ENCODE results near the gene ROBO1. TPM values are rescaled to one million over a fixed set of nuclear protein-coding genes. Genes with fewer than 3 reads are reported as not detected.

Gene ROBO1
- total RNA-seq, 2 experiments from 2014 or later: 8.6 to 9.0 TPM

- Mint-ChIP-seq H3K4me3 (no peak overlapping the region), H3K4me1 (ENCODE audit: low read depth) (peaks cover 11% of the 10 kb centered on the region), H3K27ac (no peak overlapping the region), H3K27me3 (no peaks in the 10 kb centered on the region), H3K36me3 (ENCODE audit: low read depth) (no peaks in the 10 kb centered on the region), H3K9me3 (peaks cover 6% of the 10 kb centered on the region)
- ChIA-PET POLR2A (no interaction called here), CTCF (no interaction called here)
- DNase-seq (no peak), ATAC-seq (no peak)
- intact Hi-C loops (cut with micrococcal nuclease): no loop called here
- TF ChIP-seq CTCF (IDR thresholded peaks at IDR 0.05): no peak
Measured at GRCh38 chr3:78708565-78709073, 1059.2 kb downstream of the ROBO1 start.

DNA sequence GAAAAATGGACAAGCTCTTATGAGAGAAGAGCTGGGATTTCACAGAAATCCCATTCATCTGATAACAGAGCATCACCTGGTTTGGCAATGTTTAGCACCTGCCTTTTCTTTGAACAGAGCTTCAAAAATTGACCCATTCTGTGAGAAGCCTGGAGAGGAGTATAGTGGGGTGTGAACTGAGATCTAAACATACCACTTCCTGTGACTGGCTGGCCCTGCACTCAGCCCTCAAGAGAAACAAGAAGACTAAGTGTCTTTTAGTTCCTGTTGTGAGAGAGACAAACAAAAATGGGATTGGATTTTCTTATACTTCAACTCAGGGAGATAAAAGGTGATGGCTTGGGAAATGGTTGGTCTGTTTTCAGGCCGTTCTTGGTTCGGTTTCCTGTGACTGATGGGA is 1060.2 kb downstream of the ROBO1 start:
- ATAC-seq: peak; percentile 62
- intact Hi-C loops (cut with micrococcal nuclease): no loop called here
- H3K27ac Mint-ChIP-seq: peak overlapping the region; percentile 23

GRCh38 chr3:78706906-78707523 is 1060.8 kb downstream of the ROBO1 start:
- Mint-ChIP-seq H3K4me3 (no peak overlapping the region), H3K4me1 (ENCODE audit: low read depth) (peaks cover 10% of the 10 kb centered on the region), H3K9me3 (peaks cover 6% of the 10 kb centered on the region), H3K27ac (no peak overlapping the region), H3K36me3 (ENCODE audit: low read depth) (no peaks in the 10 kb centered on the region), H3K27me3 (no peaks in the 10 kb centered on the region)
- ATAC-seq (no peak), DNase-seq (no peak)
- intact Hi-C loops (cut with micrococcal nuclease): no loop called here
- CTCF ChIA-PET: no interaction called here
- TF ChIP-seq CTCF (IDR thresholded peaks at IDR 0.05): no peak
- POLR2A ChIA-PET: interaction anchor here (0.7 kb wide), 1 partner anchor 22 kb away, joined by 3 read pairs; no protein-coding TSS in a partner anchor

More for the DNA sequence above, 1060.2 kb downstream of the ROBO1 start:
- H3K4me1 Mint-ChIP-seq (ENCODE audit: low read depth): peaks cover 10% of the 10 kb centered on the region
- ChIA-PET POLR2A (interaction anchor here (0.7 kb wide), 1 partner anchor 23 kb away, joined by 3 read pairs; no protein-coding TSS in a partner anchor), CTCF (no interaction called here)
- peak; percentile 7 for DNase-seq
- no peaks in the 10 kb centered on the region for H3K27me3 Mint-ChIP-seq
- peaks cover 6% of the 10 kb centered on the region for H3K9me3 Mint-ChIP-seq
- H3K4me3 Mint-ChIP-seq: no peak overlapping the region
- no peaks in the 10 kb centered on the region for H3K36me3 Mint-ChIP-seq (ENCODE audit: low read depth)
- TF ChIP-seq CTCF (IDR thresholded peaks at IDR 0.05): no peak

DNA sequence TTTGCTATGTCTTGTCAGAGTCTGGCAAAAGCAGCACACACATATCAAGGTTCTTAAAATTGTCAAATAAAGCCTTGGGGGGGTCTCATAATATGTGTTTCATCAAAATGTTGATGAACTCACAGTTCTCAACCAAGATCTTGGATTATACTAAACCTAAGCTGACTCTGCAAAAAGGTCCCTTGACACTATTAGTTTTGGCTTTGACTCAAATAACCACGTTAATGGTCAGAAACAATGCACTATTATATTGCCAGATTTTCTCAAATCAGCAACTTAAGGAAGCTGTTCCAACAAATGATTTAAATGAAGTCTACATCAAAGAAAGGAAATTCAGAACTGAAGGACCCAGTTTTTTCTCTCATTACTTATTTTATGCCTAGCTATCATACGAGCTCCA is 1063.9 kb downstream of the ROBO1 start:
- no peak for ATAC-seq
- intact Hi-C loops (cut with micrococcal nuclease): no loop called here
- Mint-ChIP-seq H3K4me1 (ENCODE audit: low read depth) (peaks cover 10% of the 10 kb centered on the region), H3K27ac (no peak overlapping the region), H3K27me3 (no peaks in the 10 kb centered on the region), H3K36me3 (ENCODE audit: low read depth) (no peaks in the 10 kb centered on the region), H3K4me3 (no peak overlapping the region), H3K9me3 (peaks cover 8% of the 10 kb centered on the region)
- ChIA-PET POLR2A (no interaction called here), CTCF (interaction anchor here (0.9 kb wide), 1 partner anchor 58 kb away, joined by 3 read pairs; no protein-coding TSS in a partner anchor)
- no peak for DNase-seq
- no peak for TF ChIP-seq CTCF (IDR thresholded peaks at IDR 0.05)

GRCh38 chr3:78701537-78701936 is 1066.3 kb downstream of the ROBO1 start:
- no peak for ATAC-seq
- ChIA-PET POLR2A (no interaction called here), CTCF (no interaction called here)
- intact Hi-C loops (cut with micrococcal nuclease): no loop called here
- Mint-ChIP-seq H3K27ac (no peak overlapping the region), H3K36me3 (ENCODE audit: low read depth) (no peaks in the 10 kb centered on the region), H3K9me3 (peaks cover 4% of the 10 kb centered on the region), H3K4me1 (ENCODE audit: low read depth) (no peaks in the 10 kb centered on the region), H3K4me3 (no peak overlapping the region), H3K27me3 (no peaks in the 10 kb centered on the region)
- no peak for DNase-seq
- no peak for TF ChIP-seq CTCF (IDR thresholded peaks at IDR 0.05)

Data from activated CD8-positive, alpha-beta T cell treated with anti-CD3 and anti-CD28 coated beads for 36 hours (primary cell).